DOHH2 (cell line): ENCODE measurements around the gene UMAD1.

Experiments used
- H3F3A ChIP-seq: fragments of 200-600 bp; sonication (generic), shearing (Covaris generic); 2 replicates; pipeline ENCODE4 v1.6.0; 2016; ENCODE audit warnings: antibody characterized with exemption, mild to moderate bottlenecking; ENCODE audit not compliant: control insufficient read depth, insufficient read depth
- H3K27ac ChIP-seq: fragments of 200-600 bp; sonication (generic); 2 replicates; pipeline ENCODE4 v1.5.1; 2014; ENCODE audit warnings: low read depth, mild to moderate bottlenecking, low read length, moderate library complexity
- H3K27me3 ChIP-seq: fragments of 200-600 bp; sonication (generic); 2 replicates; pipeline ENCODE4 v1.6.1; 2014; ENCODE audit warnings: mild to moderate bottlenecking, low read length, mixed read lengths; ENCODE audit not compliant: control insufficient read depth
- H3K36me3 ChIP-seq: fragments of 200-600 bp; sonication (generic); 2 replicates; pipeline ENCODE4 v1.6.1; 2014; ENCODE audit warnings: mild to moderate bottlenecking, low read length, moderate library complexity, mixed read lengths; ENCODE audit not compliant: control insufficient read depth
- H3K4me1 ChIP-seq: fragments of 200-600 bp; sonication (generic); 2 replicates; pipeline ENCODE4 v1.6.1; 2014; ENCODE audit warnings: mild to moderate bottlenecking, low read length, mixed read lengths; ENCODE audit not compliant: control insufficient read depth
- H3K4me2 ChIP-seq: fragments of 200-600 bp; sonication (generic); 2 replicates; pipeline ENCODE4 v1.6.0; 2014; ENCODE audit warnings: mild to moderate bottlenecking, low read length, moderate library complexity
- H3K4me3 ChIP-seq: fragments of 200-600 bp; sonication (generic); 2 replicates; pipeline ENCODE4 v1.5.1; 2014; ENCODE audit warnings: mild to moderate bottlenecking, low read length, mixed read lengths
- H3K79me2 ChIP-seq: fragments of 200-600 bp; sonication (generic); 2 replicates; pipeline ENCODE4 v1.6.1; 2014; ENCODE audit warnings: mild to moderate bottlenecking, low read length, mixed read lengths; ENCODE audit not compliant: control insufficient read depth
- H3K9me2 ChIP-seq: fragments of 200-600 bp; sonication (generic); replicated peaks from 2 replicates; pipeline ENCODE4 v1.6.1; 2014; ENCODE audit warnings: mild to moderate bottlenecking, low read length, mixed read lengths; ENCODE audit not compliant: control insufficient read depth
- H3K9me3 ChIP-seq: fragments of 200-600 bp; sonication (generic); 2 replicates; pipeline ENCODE4 v1.6.1; 2014; ENCODE audit warnings: antibody characterized with exemption, low read length, mixed read lengths; ENCODE audit not compliant: control insufficient read depth, insufficient read depth
- H4K20me1 ChIP-seq: fragments of 200-600 bp; sonication (generic); 2 replicates; pipeline ENCODE4 v1.6.0; 2014; ENCODE audit warnings: low read depth, mild to moderate bottlenecking, antibody characterized with exemption, low read length, moderate library complexity; ENCODE audit not compliant: control insufficient read depth, insufficient read depth
- CTCF ChIP-seq: fragments of 200-600 bp; sonication (generic); IDR thresholded peaks from one replicate; pipeline ENCODE4 v1.5.1; 2014; ENCODE audit warnings: antibody characterized with exemption, mild to moderate bottlenecking, low read depth, low read length; ENCODE audit not compliant: poor library complexity, severe bottlenecking
- EZH2phosphoT487 ChIP-seq: fragments of 200-600 bp; sonication (generic); IDR thresholded peaks from 2 replicates; pipeline ENCODE4 v1.6.1; 2017; ENCODE audit warnings: borderline replicate concordance, mild to moderate bottlenecking, antibody characterized with exemption, low read length, moderate library complexity, mixed read lengths

UMAD1 gene

GRCh38 chr7:7618410-7618809 is 22.1 kb upstream of the UMAD1 start:
- no peaks in the 10 kb centered on the region for H4K20me1 ChIP-seq
- TF ChIP-seq EZH2phosphoT487 (no peak), CTCF (no peak)
- no peaks in the 10 kb centered on the region for H3K79me2 ChIP-seq
- no peak overlapping the region for H3K27ac ChIP-seq
- no peak overlapping the region for H3K4me2 ChIP-seq
- 0 out of 2 replicates have a peak, but pooled peaks cover 2% of the 10 kb centered on the region for H3F3A ChIP-seq
- H3K4me3 ChIP-seq = no peak overlapping the region
- H3K9me2 ChIP-seq = no peaks in the 10 kb centered on the region
- H3K4me1 ChIP-seq = no peaks in the 10 kb centered on the region
- H3K27me3 ChIP-seq = no peaks in the 10 kb centered on the region
- H3K9me3 ChIP-seq = no peaks in the 10 kb centered on the region
- no peaks in the 10 kb centered on the region for H3K36me3 ChIP-seq

- Histone ChIP-seq H3K79me2 (no peaks in the 10 kb centered on the region), H4K20me1 (no peaks in the 10 kb centered on the region), H3K4me2 (no peak overlapping the region), H3K9me3 (no peaks in the 10 kb centered on the region), H3F3A (no peaks in the 10 kb centered on the region), H3K27me3 (no peaks in the 10 kb centered on the region), H3K27ac (no peak overlapping the region), H3K36me3 (no peaks in the 10 kb centered on the region), H3K4me1 (no peaks in the 10 kb centered on the region), H3K9me2 (no peaks in the 10 kb centered on the region), H3K4me3 (no peak overlapping the region)
- TF ChIP-seq CTCF (no peak), EZH2phosphoT487 (no peak)
Measured at GRCh38 chr7:7620236-7620635, 20.3 kb upstream of the UMAD1 start.

- Histone ChIP-seq H3K9me3 (peaks cover 2% of the 10 kb centered on the region; the same call in 1 of the 2 replicates), H4K20me1 (no peaks in the 10 kb centered on the region), H3K4me2 (no peak overlapping the region), H3F3A (no peaks in the 10 kb centered on the region), H3K27ac (no peak overlapping the region), H3K79me2 (no peaks in the 10 kb centered on the region), H3K27me3 (no peaks in the 10 kb centered on the region), H3K4me1 (no peaks in the 10 kb centered on the region), H3K9me2 (no peaks in the 10 kb centered on the region), H3K4me3 (no peak overlapping the region), H3K36me3 (no peaks in the 10 kb centered on the region)
- no peak for TF ChIP-seq CTCF
- no peak for TF ChIP-seq EZH2phosphoT487
Measured at GRCh38 chr7:7620644-7621210, 19.8 kb upstream of the UMAD1 start.
